Adrenal gland (tissue), 12 donors: Measurements from ENCODE around the gene UBE2H. TPM values are rescaled to one million over a fixed set of nuclear protein-coding genes. Genes with fewer than 3 reads are reported as not detected.

Source experiments
- DNase-seq, 7 donors: peaks; one replicate each; pipeline ENCODE4 v3.0.0-alpha.2; 2019 to 2020
- H3K27ac ChIP-seq, 5 donors: fragments of 200-600 bp; sonication (generic) in 4 of 5; 1 replicate in 3 of 5; 2 replicates in 2 of 5; pipeline versions ENCODE4 v1.5.1 to v1.8.0; 2016 to 2020; ENCODE audit warnings: mild to moderate bottlenecking in 1 of 5
- H3K27me3 ChIP-seq: fragments of 200-600 bp; 2 replicates; pipeline ENCODE4 v1.8.0; 2021
- H3K36me3 ChIP-seq, 2 donors: fragments of 200-600 bp; replicated peaks in 1 of 2; 1 replicate in 1 of 2; 2 replicates in 1 of 2; pipeline versions ENCODE4 v1.5.1 to v1.8.0; 2018 to 2022
- H3K4me1 ChIP-seq, 2 donors: fragments of 200-600 bp; replicated peaks in 1 of 2; 1 replicate in 1 of 2; 2 replicates in 1 of 2; pipeline versions ENCODE4 v1.5.1 to v1.8.0; 2018 to 2021
- H3K4me3 ChIP-seq, 4 donors: fragments of 200-600 bp; sonication (generic) in 3 of 4; one replicate each; pipeline ENCODE4 v1.5.1; 2016 to 2018
- H3K9me3 ChIP-seq, 3 donors: fragments of 200-600 bp; sonication (generic) in 1 of 3; replicated peaks in 1 of 3; 1 replicate in 2 of 3; 2 replicates in 1 of 3; pipeline versions ENCODE4 v1.5.1 to v1.8.0; 2016 to 2021
- POLR2A ChIP-seq, 2 donors: fragments of 450-650 bp; IDR thresholded peaks; one replicate each; pipeline ENCODE4 v1.6.1; 2017; ENCODE audit warnings: antibody characterized with exemption in 2 of 2, mild to moderate bottlenecking in 2 of 2, moderate library complexity in 1 of 2
- WGBS, 4 donors: extraction: QIAGEN DNeasy Blood & Tissue Kit in 2 of 4; methylation state at CpG; one replicate each; pipeline versions ENCODE4 v1.1.5 to v1.1.7; 2013 to 2017; 5-methylcytosine and 5-hydroxymethylcytosine counted together
- intact Hi-C, 2 donors: fragments of 100-400 bp; cut with DNase I; formaldehyde crosslinking; loops; one replicate each; pipeline versions ENCODE4 v1.14.1 to v1.15.0; 2022 to 2023
- polyA plus RNA-seq, 3 donors: library from polyadenylated mRNA; stranded (reverse); fragments of 200-250 nt in 2 of 3; fragments of 350-450 nt in 1 of 3; fragmentation: Illumina TruSeq in 1 of 3; extraction: RNeasy Lipid Tissue Mini Kit (QIAGEN cat#74804) in 1 of 3; gene quantifications; one replicate each; pipeline ENCODE4 v1.2.3, GENCODE V29; 2013 to 2014
- total RNA-seq, 9 donors: library from RNA; depleted of rRNA in 4 of 9; stranded (reverse); fragments of >200 nt in 4 of 9; fragments of 120-200 nt in 1 of 9; fragmentation: NEBNext Ultra II Directional in 1 of 9; extraction: Animal tissue kit (Norgen Biotek cat#: 25700) in 1 of 9; gene quantifications; one replicate each; pipeline versions ENCODE4 v1.1.0 to v1.2.4, GENCODE V29; 2013 to 2023
- TF ChIP-seq, protein P1 (sequence below), 6 experiments: fragments of 450-650 bp in 4 of 6; fragments of 200-600 bp in 2 of 6; sonication (generic) in 1 of 6; IDR thresholded peaks; 1 replicate in 5 of 6; 2 replicates in 1 of 6; pipeline versions ENCODE4 v1.5.1 to v1.8.0; 2016 to 2021; ENCODE audit warnings: antibody characterized with exemption in 6 of 6, mild to moderate bottlenecking in 2 of 6, moderate library complexity in 1 of 6
- donor health status: healthy with polysubstance abuse.
- donor health status: Bipolar disorder and iron deficiency.
- donor health status: DM: yes; HTN: yes; CAD: no.
- donor health status: DM: no; HTN: no; CAD: no.
- donor health status: DM: no; HTN: no; CAD: no.
- donor health status: DM: yes; HTN: yes; CAD: no.

UBE2H gene
- total and polyA plus RNA-seq, 12 donors: 48.3 to 392 (median 143) TPM

DNA sequence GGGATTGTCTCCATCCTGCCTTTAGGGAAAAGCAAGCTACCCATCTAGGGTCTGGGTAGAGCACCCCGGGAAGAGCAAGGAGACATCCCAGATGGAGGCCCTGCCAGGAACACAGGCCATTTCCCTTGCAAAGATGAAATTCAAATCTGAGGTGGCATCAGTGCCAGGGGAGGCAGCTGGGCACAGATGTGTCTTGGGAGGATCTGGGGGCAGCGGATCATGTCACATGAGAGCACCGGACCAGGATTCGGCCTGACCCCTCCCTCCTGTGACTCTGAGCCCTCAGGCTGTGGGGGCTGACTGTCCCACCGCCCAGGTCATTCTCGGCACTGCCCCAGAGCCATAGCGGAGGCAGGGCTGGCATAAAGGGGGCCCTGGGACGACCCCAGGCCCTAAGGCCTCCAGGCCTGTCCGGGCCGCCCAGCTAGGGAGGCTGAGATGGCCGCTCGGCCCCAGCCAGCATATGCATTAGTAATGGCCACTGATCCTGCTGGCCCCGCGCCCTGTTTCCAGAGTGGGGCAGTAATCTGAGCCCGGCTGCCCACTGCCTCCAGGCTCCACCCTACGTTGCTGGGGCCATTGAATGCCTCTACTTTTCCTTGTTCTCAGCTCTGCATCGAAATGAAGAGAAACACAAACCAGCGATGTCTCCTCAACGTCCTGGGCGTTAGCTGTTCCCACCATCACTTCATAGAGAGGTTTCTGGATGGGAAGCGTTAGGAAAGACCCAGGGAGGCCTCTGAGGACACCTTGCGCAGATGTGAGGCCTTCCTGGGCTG is 148.5 kb downstream of the UBE2H start:
- Histone ChIP-seq H3K36me3 (no peaks in the 10 kb centered on the region), H3K9me3 (no peaks in the 10 kb centered on the region), H3K27me3 (no peaks in the 10 kb centered on the region), H3K4me1 (no peaks in the 10 kb centered on the region), H3K27ac (no peak overlapping the region), H3K4me3 (no peak overlapping the region)
- intact Hi-C loops: no loop called here
- no peak for TF ChIP-seq POLR2A (IDR thresholded peaks at IDR 0.05)
- TF ChIP-seq, protein P1, sequence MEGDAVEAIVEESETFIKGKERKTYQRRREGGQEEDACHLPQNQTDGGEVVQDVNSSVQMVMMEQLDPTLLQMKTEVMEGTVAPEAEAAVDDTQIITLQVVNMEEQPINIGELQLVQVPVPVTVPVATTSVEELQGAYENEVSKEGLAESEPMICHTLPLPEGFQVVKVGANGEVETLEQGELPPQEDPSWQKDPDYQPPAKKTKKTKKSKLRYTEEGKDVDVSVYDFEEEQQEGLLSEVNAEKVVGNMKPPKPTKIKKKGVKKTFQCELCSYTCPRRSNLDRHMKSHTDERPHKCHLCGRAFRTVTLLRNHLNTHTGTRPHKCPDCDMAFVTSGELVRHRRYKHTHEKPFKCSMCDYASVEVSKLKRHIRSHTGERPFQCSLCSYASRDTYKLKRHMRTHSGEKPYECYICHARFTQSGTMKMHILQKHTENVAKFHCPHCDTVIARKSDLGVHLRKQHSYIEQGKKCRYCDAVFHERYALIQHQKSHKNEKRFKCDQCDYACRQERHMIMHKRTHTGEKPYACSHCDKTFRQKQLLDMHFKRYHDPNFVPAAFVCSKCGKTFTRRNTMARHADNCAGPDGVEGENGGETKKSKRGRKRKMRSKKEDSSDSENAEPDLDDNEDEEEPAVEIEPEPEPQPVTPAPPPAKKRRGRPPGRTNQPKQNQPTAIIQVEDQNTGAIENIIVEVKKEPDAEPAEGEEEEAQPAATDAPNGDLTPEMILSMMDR (IDR thresholded peaks at IDR 0.05): no peak
- DNase-seq: no peak
- 84 to 96% (median 94%) methylated on average over 11 to 22 of the region's 22 CpGs for WGBS, 4 donors

DNA sequence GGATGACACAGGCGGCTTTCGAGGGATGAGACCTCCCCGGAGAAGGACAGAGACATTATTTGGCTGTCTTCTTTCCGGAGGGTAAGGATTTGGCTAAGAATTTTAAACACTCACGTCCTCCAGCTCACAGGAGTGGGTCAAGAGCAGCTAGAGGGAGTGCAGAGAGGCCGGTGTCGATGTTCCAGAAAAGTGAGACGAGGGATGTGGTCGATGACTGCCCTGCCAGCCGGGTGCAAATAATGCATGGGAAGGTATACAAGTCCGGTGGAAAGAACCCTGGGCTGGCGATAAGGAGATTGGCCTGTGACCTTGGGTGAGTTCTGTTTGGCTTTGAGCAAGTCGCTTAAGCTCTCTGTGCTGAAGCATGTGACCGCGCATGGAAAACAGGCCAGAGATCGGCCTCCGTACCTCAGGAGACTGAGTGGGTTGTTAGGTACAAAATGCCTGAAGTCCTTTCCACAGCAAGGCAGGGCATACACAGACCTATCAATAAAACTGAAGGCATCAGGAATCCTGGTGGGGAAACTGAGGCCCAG is 149.1 kb downstream of the UBE2H start:
- Histone ChIP-seq H3K4me3 (no peak overlapping the region), H3K27me3 (no peaks in the 10 kb centered on the region), H3K4me1 (no peaks in the 10 kb centered on the region), H3K9me3 (no peaks in the 10 kb centered on the region), H3K27ac (no peak overlapping the region), H3K36me3 (no peaks in the 10 kb centered on the region)
- 86 to 92% (median 90%) methylated on average over 17 of the region's 17 CpGs for WGBS, 4 donors
- TF ChIP-seq POLR2A (IDR thresholded peaks at IDR 0.05): no peak
- TF ChIP-seq, protein P1 (IDR thresholded peaks at IDR 0.05): no peak
- intact Hi-C loops: no loop called here
- DNase-seq: no peak

DNA sequence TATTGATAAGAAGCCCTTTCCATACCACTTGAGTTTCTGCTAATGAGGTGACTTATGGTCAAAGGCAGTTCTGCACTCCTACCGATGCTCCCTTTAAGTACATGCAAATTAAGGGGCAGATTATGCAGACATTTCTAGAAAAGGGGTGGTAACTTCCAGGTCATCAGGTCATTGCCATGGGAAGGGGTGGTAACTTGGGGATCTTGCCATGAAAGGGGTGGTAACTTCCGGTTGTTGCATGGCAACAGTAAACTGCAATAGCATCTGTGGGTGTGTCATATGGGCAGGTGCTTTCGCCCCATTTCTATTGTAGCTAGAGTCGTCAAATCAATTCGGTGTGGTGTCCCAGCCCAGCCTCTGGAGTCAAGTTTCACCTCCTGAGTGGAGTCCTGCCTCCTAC is 150.9 kb downstream of the UBE2H start:
- Histone ChIP-seq H3K27me3 (no peaks in the 10 kb centered on the region), H3K4me3 (no peak overlapping the region), H3K27ac (no peak overlapping the region), H3K9me3 (no peaks in the 10 kb centered on the region), H3K36me3 (no peaks in the 10 kb centered on the region), H3K4me1 (no peaks in the 10 kb centered on the region)
- no peak for DNase-seq
- intact Hi-C loops: no loop called here
- WGBS, 4 donors: 63 to 84% (median 69%) methylated on average over 5 of the region's 5 CpGs
- TF ChIP-seq, protein P1 (IDR thresholded peaks at IDR 0.05): no peak
- TF ChIP-seq POLR2A (IDR thresholded peaks at IDR 0.05): no peak

DNA sequence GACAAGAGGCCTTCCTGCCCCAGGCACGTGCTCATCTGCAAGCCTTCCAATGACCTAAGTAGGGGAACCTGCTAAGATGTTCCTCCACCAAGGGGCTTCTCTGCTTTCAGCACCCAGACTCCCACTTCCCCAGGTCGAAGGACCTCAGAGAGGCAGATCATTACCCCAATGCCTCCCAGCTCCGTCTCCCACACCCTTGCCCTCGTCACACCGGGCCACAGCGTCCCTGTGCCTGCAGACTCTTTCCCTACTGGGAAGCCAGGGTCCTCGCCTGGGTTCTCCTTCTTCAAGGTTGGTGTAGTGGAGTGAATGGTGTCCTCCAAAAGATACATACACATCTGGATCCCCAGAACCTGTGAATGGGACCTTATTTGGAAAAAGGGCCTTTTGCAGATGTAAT is 151.9 kb downstream of the UBE2H start:
- Histone ChIP-seq H3K9me3 (no peaks in the 10 kb centered on the region), H3K36me3 (no peaks in the 10 kb centered on the region), H3K27me3 (no peaks in the 10 kb centered on the region), H3K4me1 (no peaks in the 10 kb centered on the region), H3K4me3 (no peak overlapping the region), H3K27ac (no peak overlapping the region)
- DNase-seq: no peak
- TF ChIP-seq POLR2A (IDR thresholded peaks at IDR 0.05): no peak
- TF ChIP-seq, protein P1 (IDR thresholded peaks at IDR 0.05): no peak
- intact Hi-C loops: no loop called here
- WGBS, 4 donors: 81 to 88% (median 83%) methylated on average over 6 to 7 of the region's 7 CpGs
